ENCODE data around the gene PRXL2C. TPM values are rescaled to one million over a fixed set of nuclear protein-coding genes. Genes with fewer than 3 reads are reported as not detected.
"Not testable (repeated sequence)": the region's sequence is repeated elsewhere in the genome, so short reads cannot be mapped to it uniquely, and the experiment has no call there.

PRXL2C gene
- total RNA-seq, 1 experiment from 2014 or later, result 20.8 TPM

- DNase-seq (ENCODE audit: low read depth), result no peak
Measured at GRCh38 chr9:96649620-96650324, 5.3 kb downstream of the PRXL2C start.

DNA sequence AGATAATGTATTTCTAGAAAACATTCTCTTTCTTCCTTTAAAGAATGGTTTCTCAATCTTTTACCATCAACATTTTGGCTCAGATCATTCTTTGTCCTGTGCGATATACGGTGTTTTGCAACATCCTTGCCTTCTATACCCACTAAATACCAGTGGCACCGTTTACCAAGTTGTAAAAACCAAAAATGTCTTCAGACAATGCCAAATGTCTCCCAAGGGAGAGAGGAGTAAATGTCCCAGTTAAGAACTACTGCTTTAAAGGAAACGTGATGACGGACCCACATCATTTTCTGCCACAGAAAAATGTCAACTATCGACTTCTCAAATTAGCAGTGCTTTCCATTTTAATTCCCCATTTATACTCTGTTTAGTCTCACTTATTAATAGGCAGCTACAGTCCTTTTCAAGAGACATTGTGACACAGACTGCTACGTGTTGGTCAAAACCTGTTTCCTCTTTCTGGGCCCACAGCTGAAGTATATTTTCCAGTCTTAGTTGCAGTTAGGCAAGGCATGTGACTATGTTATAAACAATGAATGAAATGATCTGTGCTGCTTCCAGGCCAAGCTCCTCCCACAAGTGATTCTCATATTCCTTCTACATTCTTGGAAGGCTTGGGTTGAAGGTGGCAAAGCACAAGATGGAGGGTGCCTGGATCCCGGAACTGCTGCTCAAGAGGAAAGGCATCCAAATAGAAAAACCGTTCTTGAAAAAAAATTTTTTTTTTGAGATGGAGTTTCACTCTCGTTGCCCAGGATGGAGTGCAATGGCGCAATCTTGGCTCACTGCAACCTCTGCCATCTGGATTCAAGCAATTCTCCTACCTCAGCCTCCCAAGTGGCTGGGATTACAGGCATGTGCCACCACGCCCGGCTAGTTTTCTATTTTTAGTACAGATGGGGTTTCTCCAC, 8.8 kb downstream of the PRXL2C start:
- DNase-seq (ENCODE audit: low read depth), result peak; percentile 30

DNA sequence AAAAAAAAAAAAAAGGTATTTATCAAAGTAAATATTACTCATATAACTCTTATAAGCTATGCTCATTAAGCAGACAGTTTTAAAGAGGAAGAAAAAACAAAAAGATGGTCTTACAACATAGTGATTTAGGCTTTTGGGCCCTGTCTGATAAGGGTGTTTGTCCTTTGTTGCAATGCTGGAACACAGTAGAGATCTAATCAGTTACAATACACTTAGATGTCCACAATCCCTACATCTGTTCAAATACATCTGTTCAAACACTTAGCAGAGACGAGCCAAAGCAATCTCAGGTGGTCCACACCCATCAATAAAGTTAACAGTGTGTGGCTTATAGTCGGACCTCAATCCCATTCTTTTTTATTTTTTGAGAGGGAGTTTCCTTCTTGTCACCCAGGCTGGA, 11.0 kb downstream of the PRXL2C start:
- DNase-seq (ENCODE audit: low read depth), result no peak

GRCh38 chr9:96641514-96641913, 13.6 kb downstream of the PRXL2C start:
- no peak for DNase-seq (ENCODE audit: low read depth)

DNA sequence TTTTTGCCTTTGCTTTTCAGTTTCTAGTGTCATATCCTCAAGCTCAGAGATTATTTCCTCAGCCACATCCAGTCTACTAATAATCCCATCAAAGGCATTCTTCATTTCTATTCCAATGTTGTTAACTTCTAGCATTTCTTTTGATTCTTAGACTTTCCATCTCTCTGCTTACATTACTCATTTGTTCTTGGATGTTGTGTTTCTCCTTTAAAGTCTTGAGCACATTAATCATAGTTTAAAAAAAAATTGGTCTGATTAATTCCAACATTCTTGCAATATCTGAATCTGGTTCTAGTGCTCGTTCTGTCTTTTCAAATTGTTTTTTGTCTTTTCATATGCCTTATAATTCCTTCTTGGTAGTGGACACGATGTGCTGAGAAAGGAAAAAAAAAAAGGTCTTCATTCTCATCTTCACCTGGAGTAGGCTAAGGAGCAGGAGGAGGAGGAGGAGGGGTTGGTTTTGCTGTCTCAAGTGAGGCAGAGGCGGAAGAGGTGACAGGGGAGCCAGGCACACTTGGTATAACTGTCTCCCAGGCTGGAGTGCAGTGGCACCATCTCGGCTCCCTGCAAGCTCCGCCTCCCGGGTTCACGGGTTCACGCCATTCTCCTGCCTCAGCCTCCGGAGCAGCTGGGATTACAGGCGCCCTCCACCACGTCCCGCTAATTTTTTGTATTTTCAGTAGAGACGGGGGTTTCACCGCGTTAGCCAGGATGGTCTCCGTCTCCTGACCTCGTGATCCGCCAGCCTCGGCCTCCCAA, 16.3 kb downstream of the PRXL2C start:
- DNase-seq (ENCODE audit: low read depth), result no peak

DNA sequence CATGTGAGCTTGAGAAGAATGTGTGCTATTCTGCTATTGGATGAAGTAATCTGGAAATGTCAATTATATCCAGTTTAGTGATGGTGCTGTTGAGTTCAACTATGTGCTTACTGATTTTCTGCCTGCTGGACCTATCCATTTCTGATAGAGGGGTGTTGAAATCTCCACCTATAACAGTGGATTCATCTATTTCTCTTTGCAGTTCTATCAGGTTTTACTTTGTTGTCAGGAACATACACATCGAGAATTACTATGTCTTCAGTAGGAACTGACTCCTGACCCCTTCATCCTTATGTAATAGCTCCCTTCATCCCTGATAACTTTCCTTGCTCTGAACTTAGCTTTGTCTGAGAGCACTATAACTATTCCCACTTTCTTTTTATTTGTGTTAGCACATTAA, 18.7 kb downstream of the PRXL2C start:
- DNase-seq (ENCODE audit: low read depth), result no peak

DNA sequence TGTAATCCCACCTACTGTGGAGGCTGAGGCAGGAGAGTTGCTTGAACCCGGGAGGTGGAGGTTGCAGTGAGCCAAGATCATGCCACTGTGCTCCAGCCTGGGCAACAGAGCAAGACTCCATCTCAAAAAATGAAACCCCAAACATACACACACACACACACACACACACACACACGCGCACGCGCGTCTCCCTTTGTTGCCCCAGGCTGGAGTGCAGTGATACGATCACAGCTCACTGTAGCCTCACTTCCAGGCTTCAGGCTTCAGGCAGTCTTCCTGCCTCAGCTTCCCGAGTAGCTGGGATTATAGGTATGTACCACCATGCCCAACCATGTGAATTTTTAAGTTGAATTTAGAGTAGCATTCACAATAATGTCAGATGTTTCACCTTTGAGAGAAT, 21.5 kb downstream of the PRXL2C start:
- DNase-seq (ENCODE audit: low read depth), result not testable (repeated sequence)

DNA sequence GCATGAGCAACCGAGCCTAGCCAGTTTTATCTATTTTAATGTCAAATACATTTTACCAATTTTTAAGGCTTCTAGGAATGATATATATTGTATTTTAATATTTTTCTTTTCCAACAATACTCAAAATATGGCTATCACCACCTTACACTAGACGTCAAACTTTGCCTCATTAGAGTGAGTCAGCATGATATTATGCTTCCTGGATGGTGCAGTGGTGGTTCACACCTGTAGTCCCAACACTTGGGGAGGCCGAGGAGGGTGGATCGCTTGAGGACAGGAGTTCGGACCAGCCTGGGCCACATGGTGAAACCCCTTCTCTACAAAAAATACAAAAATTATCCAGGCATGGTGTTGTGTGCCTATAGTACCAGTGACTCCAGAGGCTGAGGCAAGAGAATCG, 28.2 kb downstream of the PRXL2C start:
- DNase-seq (ENCODE audit: low read depth), result peak; percentile 42

GRCh38 chr9:96621618-96622017, 33.5 kb downstream of the PRXL2C start:
- peak; percentile 53 for DNase-seq (ENCODE audit: low read depth)

- DNase-seq (ENCODE audit: low read depth), result no peak
Measured at GRCh38 chr9:96620832-96621269, 34.3 kb downstream of the PRXL2C start.

DNA sequence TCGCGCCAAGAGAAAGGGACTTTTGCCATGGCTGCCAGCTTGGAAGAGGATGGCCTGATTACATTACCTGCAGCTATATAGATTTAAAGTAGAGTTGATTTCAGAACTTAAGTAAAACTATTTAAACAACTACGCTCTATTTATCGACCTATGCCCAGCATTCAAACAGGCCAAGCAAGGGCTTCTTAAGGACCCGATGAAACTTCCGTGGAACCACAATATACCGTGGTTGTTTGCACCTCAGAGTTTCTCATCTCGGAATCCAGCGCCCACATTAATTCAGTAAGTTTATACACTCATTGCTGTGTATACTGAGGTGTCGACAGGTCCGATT, 35.0 kb downstream of the PRXL2C start:
- DNase-seq (ENCODE audit: low read depth), result no peak

GRCh38 chr9:96619491-96620180, 35.5 kb downstream of the PRXL2C start, which contains the start of gene CDC14B:
Gene CDC14B (minus strand): TSS chr9:96619843. CDS start chr9:96619378, 465 bp downstream.
- peak; percentile 94 for DNase-seq (ENCODE audit: low read depth)

- DNase-seq (ENCODE audit: low read depth), result no peak
Measured at GRCh38 chr9:96619124-96619465, 36.0 kb downstream of the PRXL2C start.

- DNase-seq (ENCODE audit: low read depth), result peak; percentile 73
Measured at GRCh38 chr9:96618209-96619123, 36.7 kb downstream of the PRXL2C start.

GRCh38 chr9:96617439-96618185, 37.5 kb downstream of the PRXL2C start:
- no peak for DNase-seq (ENCODE audit: low read depth)

DNA sequence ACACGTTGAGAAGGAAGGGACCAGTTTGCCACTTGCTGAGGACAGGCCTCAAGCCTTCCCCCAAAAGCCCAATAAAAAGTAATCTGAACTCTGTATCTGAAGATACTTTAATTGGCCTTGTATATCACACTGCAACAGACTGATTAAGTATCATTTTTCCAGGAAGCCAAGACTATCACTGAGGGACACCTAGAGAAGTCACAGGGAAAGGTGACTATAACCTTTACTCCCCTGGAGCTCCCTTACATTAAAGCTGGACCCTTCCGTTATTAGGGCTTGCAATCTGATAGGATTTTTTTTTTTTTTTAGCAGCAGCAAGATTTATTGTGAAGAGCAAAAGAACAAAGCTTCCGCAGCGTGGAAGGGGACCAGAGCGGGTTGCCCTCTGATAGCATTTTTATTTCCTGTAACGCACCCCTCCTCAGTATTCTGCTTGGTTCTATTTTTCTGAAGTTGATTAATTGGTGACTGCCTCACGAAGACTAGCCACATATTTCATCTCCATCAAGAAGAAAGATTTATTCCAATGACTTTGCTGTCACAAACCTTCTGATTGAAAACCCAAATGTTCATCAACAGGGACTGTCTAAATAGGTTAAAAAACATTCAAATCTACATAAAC, 38.2 kb downstream of the PRXL2C start:
- no peak for DNase-seq (ENCODE audit: low read depth)

DNA sequence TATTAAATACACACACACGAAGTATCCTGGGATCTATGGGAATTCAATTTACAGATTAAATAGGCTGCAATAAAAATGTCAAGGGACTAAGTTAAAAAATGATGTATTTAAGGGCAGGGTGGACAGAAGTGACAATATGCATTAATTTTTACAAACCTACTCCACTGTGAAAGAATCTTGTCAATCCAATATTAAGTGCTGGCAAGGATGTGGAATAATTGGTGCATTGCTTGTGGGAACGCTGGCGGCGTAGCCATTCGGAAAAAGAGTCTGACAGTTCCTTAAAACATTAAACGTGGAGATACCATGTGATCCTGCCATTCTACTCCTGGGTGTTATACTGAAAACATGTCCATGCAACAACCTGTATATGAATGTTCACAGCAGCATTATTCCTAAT, 39.7 kb downstream of the PRXL2C start:
- no peak for DNase-seq (ENCODE audit: low read depth)

DNA sequence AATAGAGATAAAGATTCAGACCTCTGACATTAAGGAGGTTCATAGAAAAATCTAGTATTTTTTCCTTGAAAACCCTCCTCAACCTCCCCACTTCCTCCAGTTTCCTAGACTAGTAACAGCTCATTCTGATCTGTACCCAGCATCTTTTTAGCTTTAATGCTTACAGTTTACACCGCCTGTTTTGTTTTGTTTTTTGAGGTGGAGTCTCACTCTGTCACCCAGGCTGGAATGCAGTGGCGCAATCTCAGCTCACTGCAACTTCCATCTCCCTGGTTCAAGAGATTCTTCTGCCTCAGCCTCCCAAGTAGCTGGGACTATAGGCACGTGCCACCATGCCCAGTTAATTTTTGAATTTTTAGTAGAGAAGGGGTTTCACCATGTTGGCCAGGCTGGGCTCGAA, 40.5 kb downstream of the PRXL2C start:
- peak; percentile 54 for DNase-seq (ENCODE audit: low read depth)

- no peak for DNase-seq (ENCODE audit: low read depth)
Measured at GRCh38 chr9:96612966-96613589, 42.0 kb downstream of the PRXL2C start.

Measured in M059J (cell line).